ENCODE results near the gene ASIC4.

DNA sequence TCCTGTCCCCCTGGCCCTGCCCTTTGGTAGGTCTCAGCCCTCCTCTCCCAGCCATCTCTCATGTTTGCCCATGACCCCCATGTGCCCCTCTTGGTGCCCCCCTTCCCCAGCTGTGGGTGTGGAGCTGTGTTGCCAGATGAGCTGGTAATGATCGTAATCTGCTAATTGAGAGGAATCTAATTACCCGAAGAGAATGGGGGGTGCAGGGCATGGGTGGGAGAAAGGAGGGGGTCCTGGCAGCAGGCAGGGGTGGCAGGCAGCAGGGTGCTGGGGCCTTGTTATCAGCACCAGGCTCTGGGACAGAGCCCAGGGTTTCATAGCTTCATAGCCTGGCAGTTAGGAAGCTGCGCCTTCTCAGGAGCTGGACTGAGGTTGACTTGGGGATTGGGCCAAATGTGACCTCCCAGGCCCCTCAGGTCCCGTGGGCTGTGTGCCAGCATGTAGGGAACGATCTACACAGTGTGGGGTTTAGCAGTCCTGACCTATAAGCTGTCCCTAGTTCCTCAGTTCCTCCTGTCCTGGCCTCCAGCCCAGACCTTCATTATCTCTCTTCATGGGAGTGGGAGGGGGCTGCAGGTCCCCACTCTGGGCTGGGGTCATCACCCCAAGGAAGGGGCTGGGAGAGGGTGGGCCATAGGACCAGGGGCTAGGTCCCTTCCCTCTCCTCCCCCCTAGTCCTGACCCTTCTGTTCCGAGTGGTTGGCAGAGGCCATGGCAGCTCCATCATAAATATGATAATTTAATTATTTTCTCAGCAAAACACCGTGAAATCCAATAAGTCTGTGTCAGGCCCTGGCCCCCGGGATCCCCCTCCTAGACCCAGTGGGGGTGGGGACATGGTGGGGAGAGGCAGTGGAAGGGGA lies 6.5 kb upstream of the ASIC4 start:
- TF ChIP-seq, protein P1, sequence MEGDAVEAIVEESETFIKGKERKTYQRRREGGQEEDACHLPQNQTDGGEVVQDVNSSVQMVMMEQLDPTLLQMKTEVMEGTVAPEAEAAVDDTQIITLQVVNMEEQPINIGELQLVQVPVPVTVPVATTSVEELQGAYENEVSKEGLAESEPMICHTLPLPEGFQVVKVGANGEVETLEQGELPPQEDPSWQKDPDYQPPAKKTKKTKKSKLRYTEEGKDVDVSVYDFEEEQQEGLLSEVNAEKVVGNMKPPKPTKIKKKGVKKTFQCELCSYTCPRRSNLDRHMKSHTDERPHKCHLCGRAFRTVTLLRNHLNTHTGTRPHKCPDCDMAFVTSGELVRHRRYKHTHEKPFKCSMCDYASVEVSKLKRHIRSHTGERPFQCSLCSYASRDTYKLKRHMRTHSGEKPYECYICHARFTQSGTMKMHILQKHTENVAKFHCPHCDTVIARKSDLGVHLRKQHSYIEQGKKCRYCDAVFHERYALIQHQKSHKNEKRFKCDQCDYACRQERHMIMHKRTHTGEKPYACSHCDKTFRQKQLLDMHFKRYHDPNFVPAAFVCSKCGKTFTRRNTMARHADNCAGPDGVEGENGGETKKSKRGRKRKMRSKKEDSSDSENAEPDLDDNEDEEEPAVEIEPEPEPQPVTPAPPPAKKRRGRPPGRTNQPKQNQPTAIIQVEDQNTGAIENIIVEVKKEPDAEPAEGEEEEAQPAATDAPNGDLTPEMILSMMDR (IDR thresholded peaks at IDR 0.05): no peak
- TF ChIP-seq POLR2A (IDR thresholded peaks at IDR 0.05): no peak
